H9 (cell line): Measurements from ENCODE around the gene TRMT11. TPM values are rescaled to one million over a fixed set of nuclear protein-coding genes. Genes with fewer than 3 reads are reported as not detected.

Source experiments
- DNase-seq: peaks from one replicate; pipeline ENCODE4 v3.0.0-alpha.2; 2017
- H2AFZ ChIP-seq: one replicate; pipeline ENCODE4 v1.6.1; 2013; ENCODE audit warnings: mild to moderate bottlenecking, low read length, control low read depth, moderate library complexity
- H2AK5ac ChIP-seq: 2 replicates; pipeline ENCODE4 v1.6.1; 2013; ENCODE audit warnings: low read length, control low read depth, mixed read lengths; ENCODE audit not compliant: insufficient read length
- H2BK120ac ChIP-seq: one replicate; pipeline ENCODE4 v1.6.1; 2013; ENCODE audit warnings: low read depth, mild to moderate bottlenecking, low read length, control low read depth, inconsistent platforms; ENCODE audit not compliant: poor library complexity, severe bottlenecking
- H2BK12ac ChIP-seq: 2 replicates; pipeline ENCODE4 v1.6.1; 2013; ENCODE audit warnings: low read length, control low read depth, mixed read lengths, low read depth; ENCODE audit not compliant: insufficient read length
- H2BK15ac ChIP-seq: 2 replicates; pipeline ENCODE4 v1.6.1; 2013; ENCODE audit warnings: low read depth, low read length, control low read depth
- H2BK20ac ChIP-seq: one replicate; pipeline ENCODE4 v1.6.1; 2013; ENCODE audit warnings: low read depth, mild to moderate bottlenecking, low read length, control low read depth, inconsistent platforms; ENCODE audit not compliant: poor library complexity, severe bottlenecking
- H2BK5ac ChIP-seq: 2 replicates; pipeline ENCODE4 v1.6.1; 2013; ENCODE audit warnings: low read length, control low read depth, mixed read lengths; ENCODE audit not compliant: insufficient read length
- H3K14ac ChIP-seq: 2 replicates; pipeline ENCODE4 v1.6.1; 2013; ENCODE audit warnings: low read length, control low read depth; ENCODE audit not compliant: insufficient read depth
- H3K18ac ChIP-seq: 2 replicates; pipeline ENCODE4 v1.6.1; 2013; ENCODE audit warnings: low read depth, mild to moderate bottlenecking, mixed read lengths, low read length, control low read depth; ENCODE audit not compliant: insufficient read length
- H3K23ac ChIP-seq: 2 replicates; pipeline ENCODE4 v1.6.1; 2013; ENCODE audit warnings: low read length, control low read depth, mixed read lengths, low read depth; ENCODE audit not compliant: insufficient read length
- H3K23me2 ChIP-seq: 2 replicates; pipeline ENCODE4 v1.6.1; 2013; ENCODE audit warnings: low read depth, mild to moderate bottlenecking, mixed read lengths, low read length, control low read depth; ENCODE audit not compliant: insufficient read length, poor library complexity, severe bottlenecking
- H3K27ac ChIP-seq: 2 replicates; pipeline ENCODE4 v1.5.1; 2013; ENCODE audit warnings: low read length, control low read depth, mixed read lengths, low read depth; ENCODE audit not compliant: insufficient read length
- H3K27me3 ChIP-seq: 2 replicates; pipeline ENCODE4 v1.6.1; 2013; ENCODE audit warnings: low read length, control low read depth, inconsistent platforms; ENCODE audit not compliant: insufficient read depth
- H3K4ac ChIP-seq: 2 replicates; pipeline ENCODE4 v1.6.1; 2013; ENCODE audit warnings: low read depth, mild to moderate bottlenecking, control low read depth, inconsistent platforms, low read length, moderate library complexity
- H3K4me1 ChIP-seq: 2 replicates; pipeline ENCODE4 v1.6.1; 2013; ENCODE audit warnings: low read length, control low read depth, inconsistent platforms; ENCODE audit not compliant: insufficient read depth
- H3K4me2 ChIP-seq: 2 replicates; pipeline ENCODE4 v1.6.1; 2013; ENCODE audit warnings: low read length, control low read depth, mixed read lengths; ENCODE audit not compliant: insufficient read length, insufficient read depth
- H3K56ac ChIP-seq: 2 replicates; pipeline ENCODE4 v1.6.1; 2013; ENCODE audit warnings: low read depth, mild to moderate bottlenecking, mixed read lengths, low read length, control low read depth; ENCODE audit not compliant: insufficient read length
- H3K79me1 ChIP-seq: 2 replicates; pipeline ENCODE4 v1.6.1; 2013; ENCODE audit warnings: low read depth, mild to moderate bottlenecking, moderate library complexity, low read length, control low read depth, inconsistent platforms; ENCODE audit not compliant: insufficient read depth, poor library complexity, severe bottlenecking
- H3K79me2 ChIP-seq: 2 replicates; pipeline ENCODE4 v1.6.1; 2013; ENCODE audit warnings: low read length, control low read depth, inconsistent platforms; ENCODE audit not compliant: insufficient read depth
- H3K9ac ChIP-seq: 2 replicates; pipeline ENCODE4 v1.6.1; 2013; ENCODE audit warnings: low read length, control low read depth, mixed read lengths; ENCODE audit not compliant: insufficient read length; ENCODE audit errors: extremely low read depth
- H3K9me3 ChIP-seq: one replicate; pipeline ENCODE4 v1.6.1; 2013; ENCODE audit warnings: low read depth, low read length, inconsistent platforms; ENCODE audit not compliant: control insufficient read depth
- H3T11ph ChIP-seq: one replicate; pipeline ENCODE4 v1.6.1; 2013; ENCODE audit warnings: mild to moderate bottlenecking, low read length, control low read depth, inconsistent platforms
- H4K20me1 ChIP-seq: one replicate; pipeline ENCODE4 v1.6.1; 2013; ENCODE audit not compliant: control insufficient read depth, insufficient read length, insufficient read depth
- H4K5ac ChIP-seq: 2 replicates; pipeline ENCODE4 v1.6.1; 2013; ENCODE audit warnings: low read depth, mild to moderate bottlenecking, mixed read lengths, low read length, control low read depth; ENCODE audit not compliant: insufficient read length
- H4K8ac ChIP-seq: replicated peaks from 2 replicates; pipeline ENCODE4 v1.6.1; 2013; ENCODE audit warnings: low read length, control low read depth, mixed read lengths, low read depth; ENCODE audit not compliant: insufficient read length
- H4K91ac ChIP-seq: 2 replicates; pipeline ENCODE4 v1.6.1; 2013; ENCODE audit warnings: low read depth, mild to moderate bottlenecking, moderate library complexity, mixed read lengths, low read length, control low read depth; ENCODE audit not compliant: insufficient read length
- H3K27ac Mint-ChIP-seq, 3 experiments: 2 replicates in 2 of 3; 3 replicates in 1 of 3; pipeline ENCODE4 v1.8.0; 2020 to 2021; ENCODE audit warnings: mixed read lengths in 3 of 3, mild to moderate bottlenecking in 1 of 3, moderate library complexity in 1 of 3
- H3K27me3 Mint-ChIP-seq: 2 replicates; pipeline ENCODE4 v1.8.0; 2021; ENCODE audit warnings: low read depth, mild to moderate bottlenecking, moderate library complexity, mixed read lengths
- H3K36me3 Mint-ChIP-seq, 3 experiments: 2 replicates in 2 of 3; 3 replicates in 1 of 3; pipeline ENCODE4 v1.8.0; 2020 to 2021; ENCODE audit warnings: low read depth in 3 of 3, mixed read lengths in 3 of 3; ENCODE audit not compliant: insufficient read depth in 1 of 3
- H3K4me1 Mint-ChIP-seq, 2 experiments: 2 replicates each; pipeline ENCODE4 v1.8.0; 2020; ENCODE audit warnings: mixed read lengths in 2 of 2
- H3K4me3 Mint-ChIP-seq, 2 experiments: 2 replicates in 1 of 2; 3 replicates in 1 of 2; pipeline ENCODE4 v1.8.0; 2020 to 2021; ENCODE audit warnings: mild to moderate bottlenecking in 2 of 2, mixed read lengths in 2 of 2, moderate library complexity in 1 of 2
- H3K9me3 Mint-ChIP-seq, 2 experiments: 2 replicates in 1 of 2; 3 replicates in 1 of 2; pipeline ENCODE4 v1.8.0; 2020; ENCODE audit warnings: mild to moderate bottlenecking in 2 of 2, mixed read lengths in 2 of 2, moderate library complexity in 1 of 2
- CTCF ChIP-seq: fragments of 200-600 bp; sonication (generic); conservative IDR thresholded peaks from 3 replicates; pipeline ENCODE4 v1.8.0; 2021; ENCODE audit warnings: antibody characterized with exemption, mild to moderate bottlenecking
- WGBS: extraction: QIAGEN DNeasy Blood & Tissue Kit; methylation state at CpG from one replicate; pipeline ENCODE4 v1.1.7; 2013; ENCODE audit warnings: missing lambda C conversion rate, low lambda C conversion rate, mixed read lengths; ENCODE audit not compliant: insufficient read length; ENCODE audit errors: extremely low coverage; 5-methylcytosine and 5-hydroxymethylcytosine counted together
- total RNA-seq: library from RNA; stranded (reverse); gene quantifications from 2 replicates; pipeline ENCODE4 v1.2.1, GENCODE V29; 2021

TRMT11 gene
- total RNA-seq, 1 experiment from 2014 or later = 31.1 TPM

- H2BK15ac ChIP-seq = no peak overlapping the region
- no peak overlapping the region for H2BK20ac ChIP-seq
- H4K20me1 ChIP-seq = no peaks in the 10 kb centered on the region
- H3T11ph ChIP-seq = no peak overlapping the region
- WGBS = no CpG with 5 or more reads among the region's 11 CpGs
- peak; percentile 60 for TF ChIP-seq CTCF
- H3K4me3 Mint-ChIP-seq = no peak overlapping the region
- H3K18ac ChIP-seq = no peak overlapping the region
- peaks cover 0 to 6% (median 0%) of the 10 kb centered on the region in 3 experiments; a peak in 3 of 7 replicates for H3K36me3 Mint-ChIP-seq
- H3K27me3 Mint-ChIP-seq = peaks cover 4% of the 10 kb centered on the region
- H3K9me3 Mint-ChIP-seq = peaks cover 5 to 11% of the 10 kb centered on the region in 2 experiments; a peak in 3 of 5 replicates
- H2AFZ ChIP-seq = no peak overlapping the region
- peak; percentile 87 for DNase-seq
- H2BK5ac ChIP-seq = no peak overlapping the region
- H2BK12ac ChIP-seq = no peak overlapping the region
- H3K27ac ChIP-seq = no peak overlapping the region
- no peak overlapping the region for H3K23ac ChIP-seq
- H3K14ac ChIP-seq = no peak overlapping the region
- no peak overlapping the region for H2BK120ac ChIP-seq
- H3K4me1 ChIP-seq = 0 out of 2 replicates have a peak, but pooled peaks cover 2% of the 10 kb centered on the region
- H4K5ac ChIP-seq = no peak overlapping the region
- H4K8ac ChIP-seq = no peak overlapping the region
- H3K4ac ChIP-seq = no peak overlapping the region
- peaks cover 5 to 12% of the 10 kb centered on the region in 2 experiments; a peak in 2 of 4 replicates for H3K4me1 Mint-ChIP-seq
- H3K9me3 ChIP-seq = no peaks in the 10 kb centered on the region
- no peak overlapping the region for H3K9ac ChIP-seq
- H3K56ac ChIP-seq = no peak overlapping the region
- no peak overlapping the region for H3K4me2 ChIP-seq
- H4K91ac ChIP-seq = no peak overlapping the region
- no peaks in the 10 kb centered on the region for H3K23me2 ChIP-seq
- no peaks in the 10 kb centered on the region for H3K79me2 ChIP-seq
- no peaks in the 10 kb centered on the region for H3K79me1 ChIP-seq
- H3K27ac Mint-ChIP-seq = no peak overlapping the region
- no peak overlapping the region for H2AK5ac ChIP-seq
- H3K27me3 ChIP-seq = no peaks in the 10 kb centered on the region
Measured at GRCh38 chr6:125953502-125953875, 32.9 kb upstream of the TRMT11 start.
